RWPE2 (cell line): ENCODE data around the gene RPL13.
A peak's percentile ranks its signal among the peaks of the same experiment; 100 is the strongest.

Experiments used
- ATAC-seq: fragments of 200-7000 bp; cut with Tn5 transposase; 3 replicates; pipeline ENCODE4 v1.9.1; 2021; ENCODE audit warnings: low read depth
- DNase-seq: peaks from one replicate; pipeline ENCODE4 v3.0.0-alpha.2; 2020; ENCODE audit warnings: low spot score
- H3K27ac ChIP-seq: fragments of 450-650 bp; 2 replicates; pipeline ENCODE4 v1.5.1; 2017; ENCODE audit warnings: mild to moderate bottlenecking; ENCODE audit not compliant: poor library complexity, severe bottlenecking
- H3K27me3 ChIP-seq: fragments of 250-450 bp; sonication (Bioruptor Pico); 2 replicates; pipeline ENCODE4 v1.5.1; 2021; ENCODE audit warnings: mild to moderate bottlenecking, moderate library complexity; ENCODE audit not compliant: insufficient read depth, poor library complexity, severe bottlenecking
- H3K36me3 ChIP-seq: fragments of 250-450 bp; sonication (Bioruptor Pico); 2 replicates; pipeline ENCODE4 v1.5.1; 2020; ENCODE audit warnings: low read depth, mild to moderate bottlenecking, moderate library complexity
- H3K4me1 ChIP-seq: fragments of 250-450 bp; sonication (Bioruptor Pico); 2 replicates; pipeline ENCODE4 v1.5.1; 2021; ENCODE audit warnings: mild to moderate bottlenecking, moderate library complexity; ENCODE audit not compliant: insufficient read depth, poor library complexity, severe bottlenecking
- H3K4me3 ChIP-seq: fragments of 250-450 bp; sonication (Bioruptor Pico); 2 replicates; pipeline ENCODE4 v1.5.1; 2021; ENCODE audit warnings: mild to moderate bottlenecking, moderate library complexity; ENCODE audit not compliant: severe bottlenecking
- H3K9me3 ChIP-seq: fragments of 250-450 bp; sonication (Bioruptor Pico); 2 replicates; pipeline ENCODE4 v1.5.1; 2021; ENCODE audit warnings: mild to moderate bottlenecking, moderate library complexity; ENCODE audit not compliant: severe bottlenecking
- TF ChIP-seq, protein P1 (sequence below): fragments of 450-650 bp; IDR thresholded peaks from one replicate; pipeline ENCODE4 v1.5.1; 2017; ENCODE audit warnings: mild to moderate bottlenecking, moderate library complexity; ENCODE audit not compliant: poor library complexity, severe bottlenecking

The RPL13 gene

DNA sequence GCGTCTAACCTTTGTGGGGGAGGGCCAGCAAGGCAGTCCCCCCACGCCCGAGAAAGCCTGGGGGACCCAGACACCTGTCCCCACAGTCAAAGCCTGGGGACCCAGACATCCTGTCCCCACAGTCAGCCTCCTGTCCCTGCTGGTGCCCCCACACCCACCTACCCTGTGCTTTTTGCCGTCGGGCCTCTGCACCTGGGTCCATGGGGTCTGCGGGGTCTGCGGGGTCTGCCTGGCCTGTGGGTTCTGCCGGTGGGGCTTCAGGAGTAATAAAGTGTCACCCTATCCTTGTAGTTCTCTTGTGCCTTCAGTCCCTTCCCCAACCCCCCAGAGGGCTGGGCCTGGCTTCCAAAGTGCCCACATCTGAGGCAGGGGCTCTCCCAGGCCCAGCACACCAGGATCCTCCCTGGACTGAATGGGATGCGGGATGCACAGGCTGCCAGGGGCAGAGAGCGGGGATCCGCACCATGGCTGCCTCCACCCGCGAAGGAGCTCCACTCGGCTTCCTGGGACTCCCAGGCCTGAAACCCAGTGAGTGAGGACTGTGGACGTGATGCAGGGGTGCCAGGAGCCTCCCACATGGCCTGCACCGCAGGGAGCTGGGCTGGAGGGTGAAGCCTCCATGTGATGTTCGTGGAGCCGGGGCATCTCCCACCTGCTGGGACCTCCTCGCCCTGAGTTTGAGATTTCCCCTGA is 36.6 kb downstream of the RPL13 start:
- no peak overlapping the region for H3K27ac ChIP-seq
- no peaks in the 10 kb centered on the region for H3K27me3 ChIP-seq
- ATAC-seq: peak; percentile 21; the same call in 2 of the 3 replicates
- no peak overlapping the region for H3K4me3 ChIP-seq
- TF ChIP-seq, protein P1, sequence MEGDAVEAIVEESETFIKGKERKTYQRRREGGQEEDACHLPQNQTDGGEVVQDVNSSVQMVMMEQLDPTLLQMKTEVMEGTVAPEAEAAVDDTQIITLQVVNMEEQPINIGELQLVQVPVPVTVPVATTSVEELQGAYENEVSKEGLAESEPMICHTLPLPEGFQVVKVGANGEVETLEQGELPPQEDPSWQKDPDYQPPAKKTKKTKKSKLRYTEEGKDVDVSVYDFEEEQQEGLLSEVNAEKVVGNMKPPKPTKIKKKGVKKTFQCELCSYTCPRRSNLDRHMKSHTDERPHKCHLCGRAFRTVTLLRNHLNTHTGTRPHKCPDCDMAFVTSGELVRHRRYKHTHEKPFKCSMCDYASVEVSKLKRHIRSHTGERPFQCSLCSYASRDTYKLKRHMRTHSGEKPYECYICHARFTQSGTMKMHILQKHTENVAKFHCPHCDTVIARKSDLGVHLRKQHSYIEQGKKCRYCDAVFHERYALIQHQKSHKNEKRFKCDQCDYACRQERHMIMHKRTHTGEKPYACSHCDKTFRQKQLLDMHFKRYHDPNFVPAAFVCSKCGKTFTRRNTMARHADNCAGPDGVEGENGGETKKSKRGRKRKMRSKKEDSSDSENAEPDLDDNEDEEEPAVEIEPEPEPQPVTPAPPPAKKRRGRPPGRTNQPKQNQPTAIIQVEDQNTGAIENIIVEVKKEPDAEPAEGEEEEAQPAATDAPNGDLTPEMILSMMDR: no peak
- DNase-seq: peak; percentile 56
- peaks cover 8% of the 10 kb centered on the region for H3K4me1 ChIP-seq
- no peaks in the 10 kb centered on the region for H3K9me3 ChIP-seq
- H3K36me3 ChIP-seq: no peaks in the 10 kb centered on the region; the same call in 1 of the 2 replicates

DNA sequence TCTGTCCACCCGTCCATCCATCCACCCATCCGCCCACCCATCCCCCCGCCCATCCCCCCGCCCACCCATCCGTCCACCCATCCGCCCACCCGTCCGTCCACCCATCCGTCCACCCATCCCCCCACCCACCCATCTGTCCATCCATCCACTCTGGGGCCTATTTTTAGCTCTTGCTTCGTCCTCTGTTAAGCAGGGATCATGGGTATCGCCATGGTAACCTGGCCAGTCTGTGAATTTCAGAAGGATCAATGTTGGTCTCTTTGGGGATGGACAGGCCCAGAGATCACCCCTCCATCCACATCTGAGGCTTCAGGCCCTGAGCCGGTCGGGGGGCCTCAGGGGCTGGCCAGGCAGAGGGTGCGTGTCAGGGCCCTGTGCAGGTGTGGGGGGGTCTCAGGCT is 37.7 kb downstream of the RPL13 start:
- H3K27ac ChIP-seq: no peak overlapping the region
- TF ChIP-seq, protein P1: no peak
- no peaks in the 10 kb centered on the region; the same call in 1 of the 2 replicates for H3K36me3 ChIP-seq
- no peak for DNase-seq
- H3K4me1 ChIP-seq: peaks cover 17% of the 10 kb centered on the region
- H3K9me3 ChIP-seq: no peaks in the 10 kb centered on the region
- no peaks in the 10 kb centered on the region for H3K27me3 ChIP-seq
- ATAC-seq: no peak
- no peak overlapping the region for H3K4me3 ChIP-seq

DNA sequence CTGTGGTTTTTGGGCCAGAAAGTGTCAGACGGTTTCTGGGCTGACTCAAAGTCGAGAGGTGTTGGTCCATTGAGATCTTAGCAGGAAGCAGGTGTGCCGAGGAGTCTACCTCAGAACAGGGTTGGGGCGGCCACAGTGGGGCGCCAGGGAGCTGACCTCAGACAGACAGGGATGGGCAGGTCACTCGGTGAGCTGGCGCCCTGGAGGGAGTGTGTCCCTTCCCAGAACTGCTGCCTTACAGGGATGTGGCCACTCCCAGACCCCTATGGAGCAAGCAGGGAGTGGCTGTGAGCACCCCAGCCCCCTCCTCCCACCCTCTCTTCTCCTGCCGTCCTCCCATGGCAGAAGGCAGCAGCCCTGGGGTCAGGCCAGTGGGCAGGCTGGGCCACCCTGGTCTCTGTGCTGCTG is 39.0 kb downstream of the RPL13 start:
- DNase-seq (peak; percentile 71), ATAC-seq (peak; percentile 24; the same call in 2 of the 3 replicates)

DNA sequence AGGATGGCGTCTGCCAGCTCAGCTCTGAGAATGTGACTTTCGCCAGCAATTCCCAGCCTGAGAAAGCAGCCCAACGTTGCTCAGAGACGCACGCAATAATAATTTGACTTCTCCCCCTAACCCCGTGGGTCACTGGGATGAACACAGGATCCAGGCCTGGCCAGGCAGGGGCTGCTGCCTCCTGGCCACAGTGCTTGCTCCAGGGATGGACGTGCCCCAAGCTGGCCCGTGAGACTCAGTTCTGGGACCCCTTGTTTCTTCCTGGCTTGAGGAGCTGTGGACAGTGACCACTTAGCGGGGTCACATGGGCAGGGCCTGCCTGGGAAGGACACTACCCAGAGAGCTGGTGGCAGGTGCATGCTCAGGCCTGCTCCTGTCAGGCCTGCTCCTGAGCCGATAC is 39.4 kb downstream of the RPL13 start:
- peak; percentile 37 for DNase-seq
- ATAC-seq: no peak
- TF ChIP-seq, protein P1: no peak

More for the DNA sequence above, 39.0 kb downstream of the RPL13 start:
- H3K4me3 ChIP-seq: no peak overlapping the region
- no peak overlapping the region for H3K27ac ChIP-seq
- no peaks in the 10 kb centered on the region; the same call in 1 of the 2 replicates for H3K36me3 ChIP-seq
- no peaks in the 10 kb centered on the region for H3K27me3 ChIP-seq
- H3K9me3 ChIP-seq: no peaks in the 10 kb centered on the region
- peaks cover 17% of the 10 kb centered on the region for H3K4me1 ChIP-seq
- TF ChIP-seq, protein P1: peak; percentile 50

DNA sequence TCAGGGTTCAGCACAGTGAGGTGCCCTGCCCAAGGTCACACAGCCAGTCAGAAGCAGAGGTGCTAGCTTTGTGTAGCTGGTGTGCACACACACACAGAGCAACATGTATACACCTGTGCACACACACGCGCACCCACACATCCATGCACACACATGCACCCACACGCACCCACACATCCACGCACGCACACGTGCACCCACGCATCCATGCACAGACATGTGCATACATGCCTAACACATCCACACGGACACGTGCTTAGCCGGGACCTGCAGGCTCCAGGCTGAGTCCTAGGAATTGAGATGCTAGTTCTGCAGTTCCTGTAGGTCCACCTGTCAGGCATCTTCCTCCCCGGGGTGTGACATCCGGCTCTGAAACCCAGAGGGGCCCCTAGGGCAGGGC is 39.9 kb downstream of the RPL13 start:
- peak; percentile 58 for DNase-seq
- H3K9me3 ChIP-seq: no peaks in the 10 kb centered on the region
- TF ChIP-seq, protein P1: no peak

More for the DNA sequence above, 39.4 kb downstream of the RPL13 start:
- Histone ChIP-seq H3K4me1 (peaks cover 17% of the 10 kb centered on the region), H3K4me3 (no peak overlapping the region), H3K27ac (no peak overlapping the region), H3K9me3 (no peaks in the 10 kb centered on the region), H3K36me3 (no peaks in the 10 kb centered on the region; the same call in 1 of the 2 replicates), H3K27me3 (no peaks in the 10 kb centered on the region)

More for the DNA sequence above, 39.9 kb downstream of the RPL13 start:
- Histone ChIP-seq H3K4me3 (no peak overlapping the region), H3K36me3 (no peaks in the 10 kb centered on the region; the same call in 1 of the 2 replicates), H3K27me3 (no peaks in the 10 kb centered on the region), H3K27ac (no peak overlapping the region), H3K4me1 (peaks cover 17% of the 10 kb centered on the region)
- no peak for ATAC-seq
